Progenitor cell of endocrine pancreas (in vitro differentiated cells): Measurements from ENCODE around the gene TMEM134. TPM values are rescaled to one million over a fixed set of nuclear protein-coding genes. Genes with fewer than 3 reads are reported as not detected.
A peak's percentile ranks its signal among the peaks of the same experiment; 100 is the strongest.

ENCODE experiments used
- DNase-seq: peaks from one replicate; pipeline ENCODE4 v3.0.0; 2021; ENCODE audit warnings: low spot score; ENCODE audit not compliant: unreplicated experiment
- H3K27ac Mint-ChIP-seq: 2 replicates; pipeline ENCODE4 v1.8.0; 2021; ENCODE audit warnings: mild to moderate bottlenecking, moderate library complexity, mixed read lengths
- H3K27me3 Mint-ChIP-seq: 2 replicates; pipeline ENCODE4 v1.8.0; 2021; ENCODE audit warnings: mixed read lengths
- H3K36me3 Mint-ChIP-seq: 2 replicates; pipeline ENCODE4 v1.8.0; 2022; ENCODE audit warnings: mixed read lengths; ENCODE audit not compliant: insufficient read depth
- H3K4me1 Mint-ChIP-seq: 2 replicates; pipeline ENCODE4 v1.8.0; 2021; ENCODE audit warnings: low read depth, mixed read lengths
- H3K4me3 Mint-ChIP-seq: 2 replicates; pipeline ENCODE4 v1.8.0; 2021; ENCODE audit warnings: low read depth, mild to moderate bottlenecking, moderate library complexity, mixed read lengths
- H3K9me3 Mint-ChIP-seq: 2 replicates; pipeline ENCODE4 v1.8.0; 2021; ENCODE audit warnings: low read depth, mixed read lengths
- total RNA-seq: library from RNA; stranded (reverse); gene quantifications from 2 replicates; pipeline ENCODE4 v1.2.1, GENCODE V29; 2021
- TF ChIP-seq, protein P1 (sequence below): fragments of 200-600 bp; sonication (generic); IDR thresholded peaks from one replicate; pipeline ENCODE4 v1.5.0; 2021; ENCODE audit warnings: antibody characterized with exemption, mild to moderate bottlenecking; ENCODE audit not compliant: unreplicated experiment

TMEM134 gene
- total RNA-seq, 1 donor from 2014 or later: 63.3 TPM

- Mint-ChIP-seq H3K4me3 (peak overlapping the region; percentile 3), H3K36me3 (no peaks in the 10 kb centered on the region), H3K27ac (peak overlapping the region; percentile 82), H3K27me3 (peaks cover 4% of the 10 kb centered on the region), H3K4me1 (peaks cover 4% of the 10 kb centered on the region), H3K9me3 (no peaks in the 10 kb centered on the region)
- TF ChIP-seq, protein P1, sequence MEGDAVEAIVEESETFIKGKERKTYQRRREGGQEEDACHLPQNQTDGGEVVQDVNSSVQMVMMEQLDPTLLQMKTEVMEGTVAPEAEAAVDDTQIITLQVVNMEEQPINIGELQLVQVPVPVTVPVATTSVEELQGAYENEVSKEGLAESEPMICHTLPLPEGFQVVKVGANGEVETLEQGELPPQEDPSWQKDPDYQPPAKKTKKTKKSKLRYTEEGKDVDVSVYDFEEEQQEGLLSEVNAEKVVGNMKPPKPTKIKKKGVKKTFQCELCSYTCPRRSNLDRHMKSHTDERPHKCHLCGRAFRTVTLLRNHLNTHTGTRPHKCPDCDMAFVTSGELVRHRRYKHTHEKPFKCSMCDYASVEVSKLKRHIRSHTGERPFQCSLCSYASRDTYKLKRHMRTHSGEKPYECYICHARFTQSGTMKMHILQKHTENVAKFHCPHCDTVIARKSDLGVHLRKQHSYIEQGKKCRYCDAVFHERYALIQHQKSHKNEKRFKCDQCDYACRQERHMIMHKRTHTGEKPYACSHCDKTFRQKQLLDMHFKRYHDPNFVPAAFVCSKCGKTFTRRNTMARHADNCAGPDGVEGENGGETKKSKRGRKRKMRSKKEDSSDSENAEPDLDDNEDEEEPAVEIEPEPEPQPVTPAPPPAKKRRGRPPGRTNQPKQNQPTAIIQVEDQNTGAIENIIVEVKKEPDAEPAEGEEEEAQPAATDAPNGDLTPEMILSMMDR: no peak
- no peak for DNase-seq
Measured at GRCh38 chr11:67422891-67423290, 46.2 kb downstream of the TMEM134 start.

DNA sequence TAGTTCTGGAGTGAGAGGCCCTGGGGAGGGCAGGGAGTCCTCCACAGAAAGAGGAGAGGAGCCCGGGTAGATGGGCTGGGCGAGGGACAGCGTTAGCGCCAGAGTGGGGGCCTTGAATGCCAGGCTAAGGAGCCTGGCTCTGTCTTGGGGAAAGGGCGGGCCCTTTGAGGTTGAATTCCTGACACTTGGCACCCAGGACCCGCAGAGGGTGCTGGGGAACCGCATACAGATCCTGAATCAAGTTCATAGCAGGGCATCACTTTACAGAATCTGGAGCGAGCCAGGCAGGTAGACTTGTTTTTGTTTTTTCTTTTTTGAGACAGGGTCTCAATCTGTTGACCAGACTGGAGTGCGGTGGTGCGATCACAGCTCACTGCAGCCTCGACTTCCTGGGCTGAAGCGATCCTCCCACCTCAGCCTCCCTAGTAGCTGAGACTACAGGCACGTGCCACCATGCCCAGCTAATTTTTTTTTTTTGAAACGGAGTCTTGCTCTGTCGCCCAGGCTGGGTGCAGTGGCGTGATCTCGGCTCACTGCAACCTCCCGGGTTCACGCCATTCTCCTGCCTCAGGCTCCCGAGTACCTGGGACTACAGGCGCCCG, 47.5 kb downstream of the TMEM134 start:
- TF ChIP-seq, protein P1: no peak

GRCh38 chr11:67420646-67421429, 48.2 kb downstream of the TMEM134 start:
- Mint-ChIP-seq H3K9me3 (no peaks in the 10 kb centered on the region), H3K36me3 (no peaks in the 10 kb centered on the region), H3K27ac (peak overlapping the region; percentile 89), H3K4me1 (peaks cover 3% of the 10 kb centered on the region), H3K4me3 (peak overlapping the region; percentile 57), H3K27me3 (peaks cover 15% of the 10 kb centered on the region)
- TF ChIP-seq, protein P1: no peak
- DNase-seq: peak; percentile 98

More for the DNA sequence above, 47.5 kb downstream of the TMEM134 start:
- Mint-ChIP-seq H3K9me3 (no peaks in the 10 kb centered on the region), H3K27ac (peak overlapping the region; percentile 89), H3K27me3 (peaks cover 8% of the 10 kb centered on the region), H3K4me1 (peaks cover 1% of the 10 kb centered on the region), H3K4me3 (peak overlapping the region; percentile 54), H3K36me3 (no peaks in the 10 kb centered on the region)
- DNase-seq: no peak

- TF ChIP-seq, protein P1: no peak
- Mint-ChIP-seq H3K27me3 (peaks cover 15% of the 10 kb centered on the region), H3K36me3 (no peaks in the 10 kb centered on the region), H3K4me1 (peaks cover 3% of the 10 kb centered on the region), H3K4me3 (peak overlapping the region; percentile 57), H3K9me3 (no peaks in the 10 kb centered on the region), H3K27ac (no peak overlapping the region)
- no peak for DNase-seq
Measured at GRCh38 chr11:67420147-67420645, 48.9 kb downstream of the TMEM134 start.

DNA sequence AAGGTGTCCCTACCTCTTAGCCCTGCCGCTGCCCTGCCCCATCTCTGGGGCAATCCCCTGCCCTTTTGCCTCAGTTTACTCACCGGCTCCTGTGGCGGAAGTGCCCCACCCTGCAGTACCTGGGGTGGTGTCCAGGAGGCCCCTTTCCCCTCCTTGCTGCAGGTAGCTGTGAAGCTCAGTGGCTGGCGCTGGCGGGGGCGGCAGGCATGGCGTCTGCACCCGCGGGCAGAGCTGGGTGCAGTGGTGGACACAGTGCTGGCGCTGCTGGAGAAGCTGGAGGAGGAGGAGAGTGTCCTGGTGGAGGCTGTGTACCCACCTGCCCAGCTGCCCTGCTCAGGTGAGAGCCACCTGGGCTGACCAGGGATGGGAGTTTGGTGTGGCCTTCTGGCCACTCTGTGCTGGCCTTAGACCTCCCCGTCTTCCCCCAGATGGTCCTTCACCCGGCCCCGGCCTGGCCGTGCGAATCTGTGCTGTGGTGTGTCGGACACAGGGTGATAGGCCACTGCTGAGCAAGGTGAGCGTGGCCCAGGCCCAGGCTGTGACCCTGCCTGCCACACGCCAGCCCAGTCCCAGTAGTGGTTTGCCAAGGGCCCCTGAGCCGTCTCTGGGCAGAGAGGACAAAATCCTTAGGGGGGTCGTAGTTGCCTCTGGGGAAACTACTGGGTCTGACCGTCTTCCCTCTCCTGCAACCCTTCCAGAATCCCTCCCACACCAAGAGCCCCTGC, 49.6 kb downstream of the TMEM134 start:
- no peak for DNase-seq
- H3K9me3 Mint-ChIP-seq: no peaks in the 10 kb centered on the region
- H3K27ac Mint-ChIP-seq: no peak overlapping the region
- peaks cover 15% of the 10 kb centered on the region for H3K27me3 Mint-ChIP-seq
- H3K4me3 Mint-ChIP-seq: no peak overlapping the region
- H3K36me3 Mint-ChIP-seq: no peaks in the 10 kb centered on the region
- peaks cover 3% of the 10 kb centered on the region for H3K4me1 Mint-ChIP-seq
- TF ChIP-seq, protein P1: no peak
